Suprapubic skin (tissue), 4 donors: ENCODE results near the gene KSR2.

Experiments
- EP300 ChIP-seq: sonication (generic); formaldehyde crosslinking; IDR thresholded peaks from one replicate; pipeline ENCODE4 v1.6.1; 2017; ENCODE audit warnings: antibody characterized with exemption
- POLR2A ChIP-seq, 2 donors: fragments of 450-650 bp; IDR thresholded peaks; one replicate each; pipeline ENCODE4 v1.6.1; 2017; ENCODE audit warnings: antibody characterized with exemption in 2 of 2, mild to moderate bottlenecking in 2 of 2, moderate library complexity in 2 of 2
- POLR2AphosphoS5 ChIP-seq, 3 donors: sonication (generic); formaldehyde crosslinking; IDR thresholded peaks; one replicate each; pipeline ENCODE4 v1.6.1; 2017; ENCODE audit warnings: antibody characterized with exemption in 3 of 3
- TF ChIP-seq, protein P1 (sequence below), 2 donors: fragments of 200-600 bp in 1 of 2; fragments of 450-650 bp in 1 of 2; sonication (generic) in 1 of 2; IDR thresholded peaks; one replicate each; pipeline ENCODE4 v1.5.1; 2016 to 2019; ENCODE audit warnings: antibody characterized with exemption in 2 of 2, mild to moderate bottlenecking in 1 of 2, moderate library complexity in 1 of 2

DNA sequence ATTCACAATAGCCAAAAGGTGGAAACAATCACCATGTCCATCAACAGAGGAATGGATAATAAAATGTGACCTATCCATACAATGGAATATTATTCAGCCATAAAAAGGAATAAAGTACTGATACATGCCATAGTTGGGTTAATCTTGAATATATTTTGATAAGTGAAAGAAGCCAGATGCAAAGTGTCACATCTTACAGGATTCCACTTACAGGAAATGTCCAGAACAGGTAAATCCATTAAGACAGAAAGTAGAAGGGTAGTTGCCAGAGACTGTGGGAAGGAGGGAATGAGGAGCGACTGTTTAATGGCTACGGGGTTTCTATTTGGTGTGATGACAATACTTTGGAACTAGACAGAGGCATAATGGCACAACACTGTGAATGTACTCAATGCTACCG lies 171.6 kb downstream of the KSR2 start:
- TF ChIP-seq, protein P1, sequence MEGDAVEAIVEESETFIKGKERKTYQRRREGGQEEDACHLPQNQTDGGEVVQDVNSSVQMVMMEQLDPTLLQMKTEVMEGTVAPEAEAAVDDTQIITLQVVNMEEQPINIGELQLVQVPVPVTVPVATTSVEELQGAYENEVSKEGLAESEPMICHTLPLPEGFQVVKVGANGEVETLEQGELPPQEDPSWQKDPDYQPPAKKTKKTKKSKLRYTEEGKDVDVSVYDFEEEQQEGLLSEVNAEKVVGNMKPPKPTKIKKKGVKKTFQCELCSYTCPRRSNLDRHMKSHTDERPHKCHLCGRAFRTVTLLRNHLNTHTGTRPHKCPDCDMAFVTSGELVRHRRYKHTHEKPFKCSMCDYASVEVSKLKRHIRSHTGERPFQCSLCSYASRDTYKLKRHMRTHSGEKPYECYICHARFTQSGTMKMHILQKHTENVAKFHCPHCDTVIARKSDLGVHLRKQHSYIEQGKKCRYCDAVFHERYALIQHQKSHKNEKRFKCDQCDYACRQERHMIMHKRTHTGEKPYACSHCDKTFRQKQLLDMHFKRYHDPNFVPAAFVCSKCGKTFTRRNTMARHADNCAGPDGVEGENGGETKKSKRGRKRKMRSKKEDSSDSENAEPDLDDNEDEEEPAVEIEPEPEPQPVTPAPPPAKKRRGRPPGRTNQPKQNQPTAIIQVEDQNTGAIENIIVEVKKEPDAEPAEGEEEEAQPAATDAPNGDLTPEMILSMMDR (IDR thresholded peaks at IDR 0.05) = no peak
- TF ChIP-seq POLR2A (IDR thresholded peaks at IDR 0.05) = no peak
- no peak for TF ChIP-seq EP300
- no peak for TF ChIP-seq POLR2AphosphoS5 (IDR thresholded peaks at IDR 0.05)
